ENCODE measurements around the gene CDH15.
"Not testable (repeated sequence)": the region's sequence is repeated elsewhere in the genome, so short reads cannot be mapped to it uniquely, and the experiment has no call there.

CDH15 gene

DNA sequence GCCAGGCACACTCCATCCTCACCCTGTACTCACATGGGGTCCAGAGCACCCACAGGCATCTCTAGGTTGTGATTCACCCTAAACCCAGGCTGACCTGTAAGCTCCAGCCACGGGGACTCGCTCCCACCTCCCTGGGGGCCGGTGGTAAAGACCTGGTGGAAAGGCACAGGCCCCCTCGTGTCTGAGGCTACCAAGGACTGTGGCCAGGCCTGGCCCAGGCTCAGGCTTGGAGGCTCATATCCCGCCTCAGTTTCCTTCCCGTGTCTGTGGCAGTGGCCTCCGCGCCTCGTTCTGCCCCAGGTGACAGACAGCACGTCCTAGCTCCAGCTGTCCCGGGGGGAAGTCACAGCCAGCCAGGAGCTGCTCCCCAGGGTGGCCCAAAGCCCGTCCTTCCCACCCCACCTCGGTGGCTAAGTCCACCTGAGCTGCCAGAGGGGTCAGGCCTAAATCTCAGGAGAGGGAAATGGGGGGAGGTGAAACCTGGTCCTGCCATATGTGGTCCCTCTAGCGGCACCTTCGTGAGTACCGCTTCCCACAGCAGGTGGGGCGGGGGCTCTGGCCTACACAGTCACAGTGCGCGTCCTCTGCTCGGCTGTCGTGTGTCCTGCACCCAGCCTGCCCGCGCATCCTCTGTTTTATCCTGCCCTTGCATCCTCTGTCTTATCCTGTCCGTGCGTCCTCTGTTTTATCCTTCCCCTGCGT lies 12.6 kb downstream of the CDH15 start:
- no peak overlapping the region for H3K4me3 ChIP-seq (ENCODE audit: low read length)
- no peaks in the 10 kb centered on the region for H3K9me3 ChIP-seq (ENCODE audit: control insufficient read depth, low read length)
- H3K4me1 ChIP-seq (ENCODE audit: control insufficient read depth, insufficient read depth, low read length), result no peaks in the 10 kb centered on the region
- no peak overlapping the region for H3K9ac ChIP-seq (ENCODE audit: low read length)
- no peaks in the 10 kb centered on the region for H3K36me3 ChIP-seq (ENCODE audit: control insufficient read depth, insufficient read depth, low read length)
- H3K27me3 ChIP-seq (ENCODE audit: control insufficient read depth, insufficient read depth, low read length), result no peaks in the 10 kb centered on the region

DNA sequence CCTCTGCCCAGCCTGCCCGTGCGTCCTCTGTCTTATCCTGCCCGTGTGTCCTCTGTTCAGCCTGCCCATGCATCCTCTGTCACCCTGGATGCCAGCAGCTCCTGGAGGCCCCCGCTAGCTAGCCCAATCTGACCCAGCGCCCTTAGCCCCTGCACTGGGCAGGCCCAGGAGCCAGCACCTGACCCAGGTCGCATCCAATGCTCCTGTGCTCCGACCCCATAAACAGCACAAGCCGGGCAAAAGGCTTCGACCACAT lies 13.1 kb downstream of the CDH15 start:
- Histone ChIP-seq H3K27me3 (ENCODE audit: control insufficient read depth, insufficient read depth, low read length) (no peaks in the 10 kb centered on the region), H3K4me1 (ENCODE audit: control insufficient read depth, insufficient read depth, low read length) (no peaks in the 10 kb centered on the region), H3K9me3 (ENCODE audit: control insufficient read depth, low read length) (no peaks in the 10 kb centered on the region), H3K4me3 (ENCODE audit: low read length) (no peak overlapping the region), H3K9ac (ENCODE audit: low read length) (no peak overlapping the region), H3K36me3 (ENCODE audit: control insufficient read depth, insufficient read depth, low read length) (no peaks in the 10 kb centered on the region)

DNA sequence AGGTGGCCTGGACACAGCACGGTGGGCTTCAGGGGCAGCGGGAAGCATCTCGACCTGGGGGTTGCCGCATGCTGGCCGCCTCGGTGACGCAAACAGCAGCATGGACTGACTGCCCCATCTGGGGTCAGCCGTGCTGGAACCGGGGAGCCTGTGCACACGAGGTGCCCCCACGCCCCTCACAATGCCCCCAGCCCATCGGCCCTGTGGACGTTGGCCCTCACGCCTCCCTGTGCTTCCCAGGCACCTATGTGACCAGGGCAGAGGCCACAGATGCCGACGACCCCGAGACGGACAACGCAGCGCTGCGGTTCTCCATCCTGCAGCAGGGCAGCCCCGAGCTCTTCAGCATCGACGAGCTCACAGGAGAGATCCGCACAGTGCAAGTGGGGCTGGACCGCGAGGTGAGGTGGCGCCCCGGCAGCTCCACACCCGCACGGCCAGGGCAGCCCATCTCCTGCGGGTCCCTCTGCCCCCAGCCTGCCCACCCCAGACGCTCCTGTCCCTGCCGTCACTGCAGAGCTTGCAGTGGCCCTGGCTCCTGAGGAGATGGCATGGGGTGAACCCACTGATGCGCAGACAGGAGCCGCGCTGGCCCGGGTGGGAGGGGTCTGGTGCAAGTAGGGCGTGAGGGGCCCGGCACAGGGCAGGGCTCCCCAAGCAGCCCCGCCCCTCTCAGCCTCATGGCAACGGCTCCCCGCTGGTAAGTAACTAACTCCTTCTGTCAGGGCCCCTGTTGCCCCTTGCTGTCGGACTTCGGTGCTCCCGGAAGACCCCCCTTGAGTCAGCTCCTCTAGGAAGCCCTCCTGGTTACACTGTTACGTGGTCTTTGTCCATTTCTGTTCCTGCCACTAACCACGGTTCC lies 13.6 kb downstream of the CDH15 start:
- Histone ChIP-seq H3K9me3 (ENCODE audit: control insufficient read depth, low read length) (no peaks in the 10 kb centered on the region), H3K27me3 (ENCODE audit: control insufficient read depth, insufficient read depth, low read length) (no peaks in the 10 kb centered on the region), H3K4me3 (ENCODE audit: low read length) (no peak overlapping the region), H3K9ac (ENCODE audit: low read length) (no peak overlapping the region), H3K36me3 (ENCODE audit: control insufficient read depth, insufficient read depth, low read length) (no peaks in the 10 kb centered on the region), H3K4me1 (ENCODE audit: control insufficient read depth, insufficient read depth, low read length) (no peaks in the 10 kb centered on the region)

DNA sequence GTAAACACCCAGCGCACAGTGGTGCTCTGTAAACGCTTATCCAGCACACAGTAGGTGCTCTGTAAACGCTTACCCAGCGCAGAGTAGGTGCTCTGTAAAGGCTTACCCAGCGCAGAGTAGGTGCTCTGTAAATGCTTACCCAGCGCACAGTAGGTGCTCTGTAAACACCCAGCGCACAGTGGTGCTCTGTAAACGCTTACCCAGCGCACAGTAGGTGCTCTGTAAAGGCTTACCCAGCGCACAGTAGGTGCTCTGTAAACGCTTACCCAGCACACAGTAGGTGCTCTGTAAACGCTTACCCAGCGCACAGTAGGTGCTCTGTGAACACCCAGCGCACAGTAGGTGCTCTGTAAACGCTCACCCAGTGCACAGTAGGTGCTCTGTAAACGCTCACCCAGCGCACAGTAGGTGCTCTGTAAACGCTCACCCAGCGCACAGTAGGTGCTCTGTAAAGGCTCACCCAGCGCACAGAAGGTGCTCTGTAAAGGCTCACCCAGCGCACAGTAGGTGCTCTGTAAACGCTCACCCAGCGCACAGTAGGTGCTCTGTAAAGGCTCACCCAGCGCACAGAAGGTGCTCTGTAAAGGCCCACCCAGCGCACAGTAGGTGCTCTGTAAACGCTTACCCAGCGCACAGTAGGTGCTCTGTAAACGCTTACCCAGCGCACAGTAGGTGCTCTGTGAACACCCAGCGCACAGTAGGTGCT lies 14.5 kb downstream of the CDH15 start:
- H3K27me3 ChIP-seq (ENCODE audit: control insufficient read depth, insufficient read depth, low read length); H3K9ac ChIP-seq (ENCODE audit: low read length); H3K4me1 ChIP-seq (ENCODE audit: control insufficient read depth, insufficient read depth, low read length); H3K36me3 ChIP-seq (ENCODE audit: control insufficient read depth, insufficient read depth, low read length); H3K9me3 ChIP-seq (ENCODE audit: control insufficient read depth, low read length); H3K4me3 ChIP-seq (ENCODE audit: low read length): not testable (repeated sequence)

DNA sequence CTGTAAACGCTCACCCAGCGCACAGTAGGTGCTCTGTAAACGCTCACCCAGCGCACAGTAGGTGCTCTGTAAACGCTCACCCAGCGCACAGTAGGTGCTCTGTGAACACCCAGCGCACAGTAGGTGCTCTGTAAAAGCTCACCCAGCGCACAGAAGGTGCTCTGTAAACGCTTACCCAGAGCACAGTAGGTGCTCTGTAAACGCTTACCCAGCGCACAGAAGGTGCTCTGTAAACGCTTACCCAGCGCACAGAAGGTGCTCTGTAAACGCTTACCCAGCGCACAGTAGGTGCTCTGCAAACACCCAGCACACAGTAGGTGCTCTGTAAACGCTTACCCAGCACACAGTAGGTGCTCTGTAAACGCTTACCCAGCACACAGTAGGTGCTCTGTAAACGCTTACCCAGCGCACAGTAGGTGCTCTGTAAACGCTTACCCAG lies 15.1 kb downstream of the CDH15 start:
- H3K4me3 ChIP-seq (ENCODE audit: low read length); H3K27me3 ChIP-seq (ENCODE audit: control insufficient read depth, insufficient read depth, low read length); H3K9ac ChIP-seq (ENCODE audit: low read length); H3K36me3 ChIP-seq (ENCODE audit: control insufficient read depth, insufficient read depth, low read length); H3K9me3 ChIP-seq (ENCODE audit: control insufficient read depth, low read length); H3K4me1 ChIP-seq (ENCODE audit: control insufficient read depth, insufficient read depth, low read length): not testable (repeated sequence)

DNA sequence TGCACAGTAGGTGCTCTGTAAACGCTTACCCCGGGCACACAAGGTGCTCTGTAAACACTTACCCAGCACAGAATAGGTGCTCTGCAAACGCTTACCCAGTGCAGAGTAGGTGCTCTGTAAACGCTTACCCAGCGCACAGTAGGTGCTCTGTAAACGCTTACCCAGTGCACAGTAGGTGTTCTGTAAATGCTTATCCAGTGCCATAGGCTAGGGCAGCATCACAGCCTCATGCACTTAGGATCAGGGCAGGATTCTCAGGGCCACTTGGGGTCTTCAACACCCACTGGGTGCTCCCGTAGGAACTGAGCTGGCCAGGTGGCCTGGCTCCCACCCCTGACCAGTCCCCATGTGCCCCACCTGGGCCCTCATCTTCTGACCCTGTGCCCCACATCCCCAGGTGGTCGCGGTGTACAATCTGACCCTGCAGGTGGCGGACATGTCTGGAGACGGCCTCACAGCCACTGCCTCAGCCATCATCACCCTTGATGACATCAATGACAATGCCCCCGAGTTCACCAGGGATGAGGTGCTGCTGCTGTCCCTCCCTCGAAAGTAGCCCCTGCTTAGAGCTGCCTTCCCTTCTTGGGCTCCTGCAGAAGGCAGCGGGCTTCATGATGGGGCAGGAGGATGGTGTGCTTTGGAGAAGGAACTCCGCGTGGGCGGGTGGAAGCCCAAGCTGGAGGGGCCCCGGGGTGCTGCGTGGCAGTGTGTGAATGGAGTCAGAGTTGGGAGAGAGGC lies 15.7 kb downstream of the CDH15 start:
- Histone ChIP-seq H3K4me1 (ENCODE audit: control insufficient read depth, insufficient read depth, low read length) (peaks cover 2% of the 10 kb centered on the region), H3K4me3 (ENCODE audit: low read length) (no peak overlapping the region), H3K36me3 (ENCODE audit: control insufficient read depth, insufficient read depth, low read length) (no peaks in the 10 kb centered on the region), H3K27me3 (ENCODE audit: control insufficient read depth, insufficient read depth, low read length) (peaks cover 7% of the 10 kb centered on the region), H3K9me3 (ENCODE audit: control insufficient read depth, low read length) (no peaks in the 10 kb centered on the region), H3K9ac (ENCODE audit: low read length) (no peak overlapping the region)

DNA sequence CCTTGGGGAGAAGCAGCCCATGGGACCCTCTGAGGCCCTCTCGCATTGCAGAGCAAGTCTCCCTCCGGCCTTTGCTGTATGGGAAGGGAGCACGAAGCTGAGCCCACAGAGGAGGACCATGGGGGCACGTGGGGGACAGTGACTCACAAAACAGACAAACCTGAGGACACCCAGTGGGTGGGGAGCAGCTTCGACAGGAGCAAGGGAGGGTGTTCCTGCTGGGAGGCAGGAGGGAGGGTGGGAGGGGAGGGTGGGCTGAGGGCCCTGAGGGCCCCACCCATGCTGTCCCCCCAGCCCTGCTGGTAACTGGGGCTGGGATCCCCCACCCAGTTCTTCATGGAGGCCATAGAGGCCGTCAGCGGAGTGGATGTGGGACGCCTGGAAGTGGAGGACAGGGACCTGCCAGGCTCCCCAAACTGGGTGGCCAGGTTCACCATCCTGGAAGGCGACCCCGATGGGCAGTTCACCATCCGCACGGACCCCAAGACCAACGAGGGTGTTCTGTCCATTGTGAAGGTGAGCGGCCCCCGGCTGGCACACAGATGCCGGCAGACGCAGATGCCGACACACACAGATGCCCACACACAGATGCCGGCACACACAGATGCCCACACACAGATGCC lies 16.3 kb downstream of the CDH15 start:
- H3K4me1 ChIP-seq (ENCODE audit: control insufficient read depth, insufficient read depth, low read length), result peaks cover 3% of the 10 kb centered on the region
- H3K9ac ChIP-seq (ENCODE audit: low read length), result no peak overlapping the region
- H3K36me3 ChIP-seq (ENCODE audit: control insufficient read depth, insufficient read depth, low read length), result no peaks in the 10 kb centered on the region
- H3K4me3 ChIP-seq (ENCODE audit: low read length), result no peak overlapping the region
- H3K27me3 ChIP-seq (ENCODE audit: control insufficient read depth, insufficient read depth, low read length), result peaks cover 7% of the 10 kb centered on the region
- no peaks in the 10 kb centered on the region for H3K9me3 ChIP-seq (ENCODE audit: control insufficient read depth, low read length)

DNA sequence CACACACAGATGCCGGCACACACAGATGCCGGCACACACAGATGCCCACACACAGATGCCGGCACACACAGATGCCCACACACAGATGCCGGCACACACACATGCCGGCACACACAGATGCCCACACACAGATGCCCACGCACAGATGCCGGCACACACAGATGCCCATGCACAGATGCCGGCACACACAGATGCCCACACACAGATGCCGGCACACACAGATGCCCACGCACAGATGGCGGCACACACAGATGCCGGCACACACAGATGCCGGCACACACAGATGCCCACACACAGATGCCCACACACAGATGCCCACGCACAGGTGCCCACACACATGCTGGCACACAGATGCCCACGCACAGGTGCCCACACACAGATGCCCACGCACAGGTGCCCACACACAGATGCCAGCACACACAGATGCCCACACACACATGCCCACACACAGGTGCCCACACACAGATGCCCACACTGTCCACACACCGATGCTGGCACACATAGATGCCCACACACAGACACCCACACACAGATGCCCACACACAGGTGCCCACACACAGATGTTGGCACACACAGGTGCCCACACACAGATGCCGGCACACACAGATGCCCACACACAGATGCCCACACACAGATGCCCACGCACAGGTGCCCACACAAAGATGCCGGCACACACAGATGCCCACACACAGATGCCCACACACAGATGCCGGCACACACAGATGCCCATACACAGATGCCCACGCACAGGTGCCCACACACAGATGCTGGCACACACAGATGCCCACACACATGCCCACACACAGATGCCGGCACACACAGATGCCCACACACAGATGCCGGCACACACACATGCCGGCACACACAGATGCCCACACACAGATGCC lies 17.2 kb downstream of the CDH15 start:
- H3K9me3 ChIP-seq (ENCODE audit: control insufficient read depth, low read length); H3K9ac ChIP-seq (ENCODE audit: low read length); H3K36me3 ChIP-seq (ENCODE audit: control insufficient read depth, insufficient read depth, low read length); H3K4me3 ChIP-seq (ENCODE audit: low read length); H3K4me1 ChIP-seq (ENCODE audit: control insufficient read depth, insufficient read depth, low read length); H3K27me3 ChIP-seq (ENCODE audit: control insufficient read depth, insufficient read depth, low read length): not testable (repeated sequence)

DNA sequence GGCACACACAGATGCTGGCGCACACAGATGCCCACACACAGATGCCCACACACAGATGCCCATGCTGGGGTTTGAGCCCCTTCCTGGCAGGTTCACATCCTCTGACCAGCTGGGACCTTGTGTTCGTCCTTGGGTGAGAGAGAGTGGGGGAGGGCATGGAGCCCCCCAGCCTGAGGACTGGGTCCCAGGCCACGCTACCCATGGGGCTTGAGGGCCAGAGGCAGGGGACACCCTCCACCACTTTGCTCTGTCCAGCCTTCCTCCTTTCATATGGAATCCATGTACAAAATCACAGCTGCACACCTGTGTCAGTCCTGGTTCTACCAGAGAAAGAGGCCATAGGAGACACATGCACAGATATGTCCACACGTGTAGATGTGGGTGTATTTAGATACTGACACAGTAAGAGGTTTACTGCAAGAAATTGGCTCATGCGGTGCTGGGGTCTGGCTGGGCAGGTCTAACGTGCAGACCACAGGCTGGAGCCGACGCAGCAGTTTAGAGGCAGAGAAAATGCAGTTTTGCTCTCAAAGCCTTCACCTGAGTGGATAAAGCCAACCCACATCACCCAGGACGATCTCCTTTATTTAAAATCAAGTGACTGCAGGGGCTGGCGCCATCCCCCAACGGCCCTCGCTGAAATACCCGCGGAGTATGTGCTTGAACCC lies 17.9 kb downstream of the CDH15 start:
- Histone ChIP-seq H3K4me1 (ENCODE audit: control insufficient read depth, insufficient read depth, low read length) (peaks cover 3% of the 10 kb centered on the region), H3K36me3 (ENCODE audit: control insufficient read depth, insufficient read depth, low read length) (no peaks in the 10 kb centered on the region), H3K27me3 (ENCODE audit: control insufficient read depth, insufficient read depth, low read length) (peaks cover 13% of the 10 kb centered on the region), H3K4me3 (ENCODE audit: low read length) (no peak overlapping the region), H3K9me3 (ENCODE audit: control insufficient read depth, low read length) (no peaks in the 10 kb centered on the region), H3K9ac (ENCODE audit: low read length) (no peak overlapping the region)

DNA sequence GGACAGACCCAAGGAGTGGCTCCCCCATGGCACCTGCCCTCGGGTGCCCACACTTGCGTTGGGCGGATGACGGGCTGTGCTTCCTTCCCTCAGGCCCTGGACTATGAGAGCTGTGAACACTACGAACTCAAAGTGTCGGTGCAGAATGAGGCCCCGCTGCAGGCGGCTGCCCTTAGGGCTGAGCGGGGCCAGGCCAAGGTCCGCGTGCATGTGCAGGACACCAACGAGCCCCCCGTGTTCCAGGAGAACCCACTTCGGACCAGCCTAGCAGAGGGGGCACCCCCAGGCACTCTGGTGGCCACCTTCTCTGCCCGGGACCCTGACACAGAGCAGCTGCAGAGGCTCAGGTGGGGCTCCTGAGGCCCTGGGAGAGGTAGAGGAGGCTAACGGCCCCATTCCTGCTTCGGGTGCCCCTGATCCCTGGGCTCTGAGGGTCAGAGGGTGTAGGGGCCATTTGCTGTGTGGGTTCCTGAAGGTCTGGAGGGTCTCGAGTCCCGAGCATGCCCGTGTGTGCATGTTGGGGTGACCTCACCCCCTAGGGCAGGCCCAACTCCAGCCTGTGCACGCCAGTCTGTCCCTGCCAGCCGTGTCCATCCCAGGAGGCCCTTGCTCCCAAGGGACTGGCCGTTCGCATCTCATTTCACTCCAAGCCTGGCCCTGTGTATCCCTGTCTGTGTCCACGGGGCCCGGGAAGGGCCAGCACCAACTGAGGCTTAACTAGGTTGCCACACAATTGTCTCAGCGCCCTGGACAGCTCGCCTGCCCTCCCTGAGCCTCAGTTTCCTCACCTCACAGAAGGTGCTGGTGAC lies 18.8 kb downstream of the CDH15 start:
- no peak overlapping the region for H3K4me3 ChIP-seq (ENCODE audit: low read length)
- H3K4me1 ChIP-seq (ENCODE audit: control insufficient read depth, insufficient read depth, low read length), result peaks cover 3% of the 10 kb centered on the region
- no peaks in the 10 kb centered on the region for H3K36me3 ChIP-seq (ENCODE audit: control insufficient read depth, insufficient read depth, low read length)

More for the DNA sequence above, 18.8 kb downstream of the CDH15 start:
- Histone ChIP-seq H3K9ac (ENCODE audit: low read length) (no peak overlapping the region), H3K9me3 (ENCODE audit: control insufficient read depth, low read length) (no peaks in the 10 kb centered on the region), H3K27me3 (ENCODE audit: control insufficient read depth, insufficient read depth, low read length) (peaks cover 13% of the 10 kb centered on the region)

Data from mucosa of stomach (tissue), 1 donor.